Measurements from ENCODE around the gene ENO3.

The ENO3 gene

GRCh38 chr17:4949321-4950074 is 1.4 kb upstream of the ENO3 start:
- in situ Hi-C loops (cut with MboI; ENCODE audit: low sequenced_read_pairs) = no loop called here

GRCh38 chr17:4950075-4950745 is 709 bp upstream of the ENO3 start:
- in situ Hi-C loops (cut with MboI; ENCODE audit: low sequenced_read_pairs) = no loop called here

- in situ Hi-C loops (cut with MboI; ENCODE audit: low sequenced_read_pairs) = no loop called here
Observed at GRCh38 chr17:4951486-4951885, 567 bp downstream of the ENO3 start.

GRCh38 chr17:4953451-4953961 is 2.6 kb downstream of the ENO3 start:
- in situ Hi-C loops (cut with MboI; ENCODE audit: low sequenced_read_pairs) = no loop called here

- in situ Hi-C loops (cut with MboI; ENCODE audit: low sequenced_read_pairs) = no loop called here
Observed at GRCh38 chr17:4955091-4955490, 4.2 kb downstream of the ENO3 start.

GRCh38 chr17:4956493-4957061 is 5.7 kb downstream of the ENO3 start:
- in situ Hi-C loops (cut with MboI; ENCODE audit: low sequenced_read_pairs) = no loop called here

GRCh38 chr17:4958102-4958501 is 7.2 kb downstream of the ENO3 start:
- in situ Hi-C loops (cut with MboI; ENCODE audit: low sequenced_read_pairs) = no loop called here

- in situ Hi-C loops (cut with MboI; ENCODE audit: low sequenced_read_pairs) = no loop called here
Observed at GRCh38 chr17:4959261-4959965, 8.5 kb downstream of the ENO3 start.

- in situ Hi-C loops (cut with MboI; ENCODE audit: low sequenced_read_pairs) = no loop called here
Observed at GRCh38 chr17:4960279-4960922, 9.5 kb downstream of the ENO3 start.

GRCh38 chr17:4965311-4965986 is 14.5 kb downstream of the ENO3 start:
- in situ Hi-C loops (cut with MboI; ENCODE audit: low sequenced_read_pairs) = no loop called here

- in situ Hi-C loops (cut with MboI; ENCODE audit: low sequenced_read_pairs) = no loop called here
Observed at GRCh38 chr17:4966844-4967538, 16.1 kb downstream of the ENO3 start.

GRCh38 chr17:4967539-4968485 is 16.9 kb downstream of the ENO3 start, which contains the start of gene SPAG7:
SPAG7 (minus strand) TSS chr17:4967817; CDS start chr17:4967804, 13 bp downstream.
- in situ Hi-C loops (cut with MboI; ENCODE audit: low sequenced_read_pairs) = no loop called here

GRCh38 chr17:4968486-4969046 is 17.6 kb downstream of the ENO3 start:
- in situ Hi-C loops (cut with MboI; ENCODE audit: low sequenced_read_pairs) = no loop called here

GRCh38 chr17:4969047-4969550 is 18.2 kb downstream of the ENO3 start:
- in situ Hi-C loops (cut with MboI; ENCODE audit: low sequenced_read_pairs) = no loop called here

- in situ Hi-C loops (cut with MboI; ENCODE audit: low sequenced_read_pairs) = no loop called here
Observed at GRCh38 chr17:4969551-4970173, 18.7 kb downstream of the ENO3 start.

- in situ Hi-C loops (cut with MboI; ENCODE audit: low sequenced_read_pairs) = no loop called here
Observed at GRCh38 chr17:4970273-4970672, 19.4 kb downstream of the ENO3 start.

GRCh38 chr17:4971826-4972225 is 20.9 kb downstream of the ENO3 start:
- in situ Hi-C loops (cut with MboI; ENCODE audit: low sequenced_read_pairs) = no loop called here
